GM12878 (cell line): ENCODE data around the gene SRA1. TPM values are rescaled to one million over a fixed set of nuclear protein-coding genes. Genes with fewer than 3 reads are reported as not detected.

Experiments
- ATAC-seq: fragments of 200-7000 bp; cut with Tn5 transposase; 3 replicates; pipeline ENCODE4 v1.9.1; 2020; ENCODE audit warnings: mild to moderate bottlenecking, moderate library complexity
- BruUV-seq: library from RNA; stranded (reverse); fragments of 400-500 nt; replicated peaks from 2 replicates; lab custom pipeline; 2021; lab: Mats Ljungman, UMichigan
- CTCF ChIA-PET: fragments of 300-600 bp; sonication (Branson Sonifier 250); formaldehyde crosslinking; extraction: SDS; loops from one replicate; lab custom pipeline; 2021; ENCODE audit warnings: inconsistent platforms; lab: Yijun Ruan, JAX
- POLR2A ChIA-PET: fragments of 350-600 bp; formaldehyde crosslinking; extraction: SDS; loops from one replicate; lab custom pipeline; 2021; ENCODE audit warnings: inconsistent platforms; lab: Charles Lee
- RAD21 ChIA-PET: fragments of 300-600 bp; sonication (Branson Sonifier 250); formaldehyde crosslinking; loops from one replicate; lab custom pipeline; 2023; ENCODE audit warnings: antibody characterized with exemption; ENCODE audit not compliant: unreplicated experiment; lab: Charles Lee
- SMC1A ChIA-PET: fragments of 300-600 bp; sonication (Branson Sonifier 250); formaldehyde crosslinking; loops from one replicate; lab custom pipeline; 2023; ENCODE audit not compliant: unreplicated experiment, uncharacterized antibody; lab: Charles Lee
- DNase-seq: peaks from one replicate; pipeline ENCODE4 v3.0.0-alpha.2; 2011; ENCODE audit warnings: low read depth, low spot score
- FAIRE-seq: peaks from 3 replicates; lab custom pipeline; 2011; peaks lifted over from hg19 to GRCh38; lab: Jason Lieb, UNC
- H2AFZ ChIP-seq: 2 replicates; pipeline ENCODE4 v1.6.0; 2011; ENCODE audit warnings: low read depth, low read length, control low read depth; ENCODE audit not compliant: control insufficient read depth
- H3K27ac ChIP-seq: 2 replicates; pipeline ENCODE4 v1.5.1; 2011; ENCODE audit warnings: control low read depth; ENCODE audit not compliant: control insufficient read depth, insufficient read depth
- H3K27me3 ChIP-seq, 2 experiments: replicated peaks in 1 of 2; 2 replicates each; pipeline versions ENCODE4 v1.6.0 to v1.6.1; 2011; ENCODE audit warnings: low read length in 1 of 2; ENCODE audit not compliant: control insufficient read depth in 2 of 2, insufficient read depth in 2 of 2
- H3K36me3 ChIP-seq, 2 experiments: 2 replicates each; pipeline ENCODE4 v1.5.1; 2011; ENCODE audit warnings: low read length in 1 of 2; ENCODE audit not compliant: control insufficient read depth in 2 of 2, insufficient read depth in 2 of 2
- H3K4me1 ChIP-seq: 2 replicates; pipeline ENCODE4 v1.6.1; 2011; ENCODE audit warnings: mild to moderate bottlenecking, low read length, moderate library complexity, mixed read lengths; ENCODE audit not compliant: control insufficient read depth, insufficient read depth
- H3K4me2 ChIP-seq: 2 replicates; pipeline ENCODE4 v1.6.0; 2011; ENCODE audit warnings: control low read depth; ENCODE audit not compliant: control insufficient read depth, insufficient read depth
- H3K4me3 ChIP-seq: fragments of 200-600 bp; sonication (generic); 2 replicates; pipeline ENCODE4 v1.5.1; 2016
- H3K79me2 ChIP-seq: 2 replicates; pipeline ENCODE4 v1.6.0; 2011; ENCODE audit warnings: low read length; ENCODE audit not compliant: control insufficient read depth, insufficient read depth
- H3K9ac ChIP-seq: 2 replicates; pipeline ENCODE4 v1.8.0; 2011; ENCODE audit warnings: low read length, control low read depth, mixed read lengths; ENCODE audit not compliant: control insufficient read depth, insufficient read depth
- H3K9me3 ChIP-seq: replicated peaks from 3 replicates; pipeline ENCODE4 v1.5.1; 2011; ENCODE audit warnings: mild to moderate bottlenecking, low read length; ENCODE audit not compliant: control insufficient read depth, insufficient read depth
- H4K20me1 ChIP-seq: 2 replicates; pipeline ENCODE4 v1.6.0; 2011; ENCODE audit not compliant: control insufficient read depth, insufficient read depth
- CEBPZ ChIP-seq: fragments of 150-350 bp; IDR thresholded peaks from 2 replicates; pipeline ENCODE4 v1.6.1; 2016; ENCODE audit warnings: low read depth, low read length
- E2F4 ChIP-seq: IDR thresholded peaks from 2 replicates; pipeline ENCODE4 v1.6.1; 2012; ENCODE audit warnings: low read depth, low read length, improper control_type of control experiment
- GATAD2B ChIP-seq: fragments of 450-650 bp; conservative IDR thresholded peaks from 2 replicates; pipeline ENCODE4 v1.6.1; 2017; ENCODE audit warnings: low read depth, mild to moderate bottlenecking, moderate library complexity
- IKZF1 ChIP-seq: fragments of 450-650 bp; conservative IDR thresholded peaks from 2 replicates; pipeline ENCODE4 v1.6.1; 2017; ENCODE audit warnings: antibody characterized with exemption, mild to moderate bottlenecking
- IKZF2 ChIP-seq, 2 experiments: fragments of 450-650 bp; IDR thresholded peaks; 2 replicates each; pipeline ENCODE4 v1.6.1; 2017; ENCODE audit warnings: mild to moderate bottlenecking in 2 of 2, moderate library complexity in 2 of 2
- KAT2A ChIP-seq: conservative IDR thresholded peaks from 2 replicates; pipeline ENCODE4 v1.6.1; 2011; ENCODE audit warnings: low read depth, low read length; ENCODE audit not compliant: control insufficient read depth
- MTA2 ChIP-seq: fragments of 450-650 bp; IDR thresholded peaks from 2 replicates; pipeline ENCODE4 v1.6.1; 2016; ENCODE audit warnings: low read depth, mild to moderate bottlenecking, moderate library complexity
- RAD21 ChIP-seq: IDR thresholded peaks from 2 replicates; pipeline ENCODE4 v1.6.1; 2011; ENCODE audit warnings: mild to moderate bottlenecking, low read depth, low read length, moderate library complexity; ENCODE audit not compliant: insufficient read depth
- SREBF1 ChIP-seq: IDR thresholded peaks from 2 replicates; pipeline ENCODE4 v1.6.1; 2012; ENCODE audit warnings: mild to moderate bottlenecking, low read length
- SREBF2 ChIP-seq: IDR thresholded peaks from 2 replicates; pipeline ENCODE4 v1.6.1; 2012; ENCODE audit warnings: mild to moderate bottlenecking, low read length
- TBL1XR1 ChIP-seq: IDR thresholded peaks from 2 replicates; pipeline ENCODE4 v1.6.1; 2012; ENCODE audit warnings: low read depth, low read length, improper control_type of control experiment
- ZNF622 ChIP-seq: fragments of 450-650 bp; IDR thresholded peaks from 2 replicates; pipeline ENCODE4 v1.6.1; 2017; ENCODE audit warnings: mild to moderate bottlenecking, inconsistent platforms
- WGBS: methylation state at CpG from one replicate; pipeline ENCODE4 v1.1.6; 2016; ENCODE audit warnings: low lambda C conversion rate; ENCODE audit not compliant: insufficient replicate concordance, insufficient coverage; ENCODE audit errors: missing lambda C conversion rate; 5-methylcytosine and 5-hydroxymethylcytosine counted together
- in situ Hi-C: fragments of 300-500 bp; cut with MboI; formaldehyde crosslinking; loops from 9 replicates; pipeline ENCODE4 v1.14.3; 2018; ENCODE audit warnings: mixed read lengths
- intact Hi-C: fragments of 100-400 bp; cut with micrococcal nuclease; formaldehyde crosslinking; loops from one replicate; pipeline ENCODE4 v1.14.2; 2022; ENCODE audit not compliant: unreplicated experiment
- polyA plus RNA-seq, 11 experiments: library from polyadenylated mRNA; depleted of rRNA in 4 of 11; unstranded in 6 of 11; stranded (reverse) in 5 of 11; fragments of >200 nt; fragmentation: Nextera tagmentation in 4 of 11; fragmentation: Illumina TruSeq in 1 of 11; extraction: Ambion mirVana in 4 of 11; extraction: Trizol in 1 of 11; gene quantifications; 1 replicate in 1 of 11; 2 replicates in 10 of 11; pipeline versions ENCODE4 v1.2.1 to v1.2.3, GENCODE V29; 2011 to 2016; ENCODE audit warnings: inconsistent platforms in 2 of 11, missing spikeins in 2 of 11, low read depth in 1 of 11
- total RNA-seq, 4 experiments: library from RNA; depleted of rRNA in 3 of 4; stranded (reverse); fragments of >200 nt in 3 of 4; fragmentation: Illumina TruSeq in 1 of 4; extraction: Trizol in 1 of 4; gene quantifications; 2 replicates each; pipeline versions ENCODE4 v1.2.1 to v1.2.3, GENCODE V29; 2013 to 2021
- TF ChIP-seq, protein P1 (sequence below): IDR thresholded peaks from 2 replicates; pipeline ENCODE4 v1.6.1; 2011; ENCODE audit warnings: low read depth, mild to moderate bottlenecking, low read length, moderate library complexity, borderline replicate concordance; ENCODE audit errors: extremely low read depth
- TF ChIP-seq, protein P2 (sequence below): IDR thresholded peaks from 2 replicates; pipeline ENCODE4 v1.6.1; 2012; ENCODE audit warnings: low read depth, low read length, improper control_type of control experiment
- TF ChIP-seq, protein P3 (sequence below): fragments of 450-650 bp; IDR thresholded peaks from 2 replicates; pipeline ENCODE4 v1.6.1; 2017; ENCODE audit warnings: antibody characterized with exemption, mild to moderate bottlenecking, moderate library complexity

SRA1 gene
- total and polyA plus RNA-seq, 10 of the 15 experiments (the other 5 are each of a cell fraction or from before 2014, with no cell fraction given): 35.3 to 127 (median 56.1) TPM

DNA sequence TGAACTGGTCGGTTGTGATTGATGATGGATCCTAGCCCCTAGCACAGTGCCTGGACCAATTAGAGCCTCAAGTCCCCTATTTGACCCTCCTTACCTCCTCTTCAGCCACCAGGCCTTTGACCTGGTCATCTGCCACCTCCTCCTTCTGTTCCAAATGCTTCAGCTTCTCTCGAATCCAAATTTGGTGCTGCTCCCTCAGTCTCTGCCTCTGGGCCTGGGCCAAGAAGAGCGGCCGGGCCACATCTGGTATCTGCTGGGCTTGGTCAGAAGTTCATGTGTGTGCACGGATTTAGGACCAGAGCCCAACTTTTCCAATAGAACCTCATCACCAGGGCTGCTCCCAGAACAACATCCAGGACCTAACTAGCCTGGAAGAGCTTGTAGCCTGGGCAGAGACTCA lies 13.8 kb upstream of the SRA1 start:
- Histone ChIP-seq H3K4me2 (no peak overlapping the region), H3K27ac (no peak overlapping the region), H3K4me3 (no peak overlapping the region), H3K27me3 (no peaks in the 10 kb centered on the region), H2AFZ (no peak overlapping the region), H3K9ac (no peak overlapping the region), H3K9me3 (no peaks in the 10 kb centered on the region), H3K36me3 (peaks cover 6 to 8% of the 10 kb centered on the region in 2 experiments; a peak in 3 of 4 replicates), H3K4me1 (peaks cover 35% of the 10 kb centered on the region), H4K20me1 (no peaks in the 10 kb centered on the region), H3K79me2 (peaks cover 21% of the 10 kb centered on the region)
- RAD21 ChIA-PET: no interaction called here
- in situ Hi-C loops: no loop called here
- no peak for ATAC-seq
- WGBS: 82% methylated on average over 5 of the region's 5 CpGs
- TF ChIP-seq CEBPZ: no peak
- no peak for TF ChIP-seq E2F4
- no peak for TF ChIP-seq RAD21
- TF ChIP-seq, protein P1, sequence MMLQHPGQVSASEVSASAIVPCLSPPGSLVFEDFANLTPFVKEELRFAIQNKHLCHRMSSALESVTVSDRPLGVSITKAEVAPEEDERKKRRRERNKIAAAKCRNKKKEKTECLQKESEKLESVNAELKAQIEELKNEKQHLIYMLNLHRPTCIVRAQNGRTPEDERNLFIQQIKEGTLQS: no peak
- TF ChIP-seq, protein P2, sequence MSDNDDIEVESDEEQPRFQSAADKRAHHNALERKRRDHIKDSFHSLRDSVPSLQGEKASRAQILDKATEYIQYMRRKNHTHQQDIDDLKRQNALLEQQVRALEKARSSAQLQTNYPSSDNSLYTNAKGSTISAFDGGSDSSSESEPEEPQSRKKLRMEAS: no peak
- TF ChIP-seq KAT2A: no peak
- no peak for TF ChIP-seq IKZF1
- TF ChIP-seq GATAD2B: no peak
- TF ChIP-seq, protein P3, sequence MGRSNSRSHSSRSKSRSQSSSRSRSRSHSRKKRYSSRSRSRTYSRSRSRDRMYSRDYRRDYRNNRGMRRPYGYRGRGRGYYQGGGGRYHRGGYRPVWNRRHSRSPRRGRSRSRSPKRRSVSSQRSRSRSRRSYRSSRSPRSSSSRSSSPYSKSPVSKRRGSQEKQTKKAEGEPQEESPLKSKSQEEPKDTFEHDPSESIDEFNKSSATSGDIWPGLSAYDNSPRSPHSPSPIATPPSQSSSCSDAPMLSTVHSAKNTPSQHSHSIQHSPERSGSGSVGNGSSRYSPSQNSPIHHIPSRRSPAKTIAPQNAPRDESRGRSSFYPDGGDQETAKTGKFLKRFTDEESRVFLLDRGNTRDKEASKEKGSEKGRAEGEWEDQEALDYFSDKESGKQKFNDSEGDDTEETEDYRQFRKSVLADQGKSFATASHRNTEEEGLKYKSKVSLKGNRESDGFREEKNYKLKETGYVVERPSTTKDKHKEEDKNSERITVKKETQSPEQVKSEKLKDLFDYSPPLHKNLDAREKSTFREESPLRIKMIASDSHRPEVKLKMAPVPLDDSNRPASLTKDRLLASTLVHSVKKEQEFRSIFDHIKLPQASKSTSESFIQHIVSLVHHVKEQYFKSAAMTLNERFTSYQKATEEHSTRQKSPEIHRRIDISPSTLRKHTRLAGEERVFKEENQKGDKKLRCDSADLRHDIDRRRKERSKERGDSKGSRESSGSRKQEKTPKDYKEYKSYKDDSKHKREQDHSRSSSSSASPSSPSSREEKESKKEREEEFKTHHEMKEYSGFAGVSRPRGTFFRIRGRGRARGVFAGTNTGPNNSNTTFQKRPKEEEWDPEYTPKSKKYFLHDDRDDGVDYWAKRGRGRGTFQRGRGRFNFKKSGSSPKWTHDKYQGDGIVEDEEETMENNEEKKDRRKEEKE: no peak
- no peak for TF ChIP-seq SREBF1
- no peak for TF ChIP-seq TBL1XR1
- TF ChIP-seq IKZF2 (IDR thresholded peaks at IDR 0.05): no peak
- no peak for TF ChIP-seq SREBF2
- no peak for TF ChIP-seq MTA2
- no peak for TF ChIP-seq ZNF622
- no peak for FAIRE-seq
- no peak for DNase-seq
- CTCF ChIA-PET: interaction anchor here (1.1 kb wide), 1 partner anchor 197 kb away, joined by 3 read pairs; no protein-coding TSS in a partner anchor
- no TSS peak for BruUV-seq
- SMC1A ChIA-PET: interaction anchor here (0.7 to 0.9 kb wide), 2 partner anchors 24 to 38 kb away, joined by 3 to 4 read pairs; partner anchors contain the start of gene EIF4EBP3
- POLR2A ChIA-PET: interaction anchor here (0.5 to 3.4 kb wide), 3 partner anchors 13 to 482 kb away, joined by 4 to 22 read pairs (median 7); partner anchors contain the start of gene SRA1
- intact Hi-C loops: no loop called here
